CD14-positive monocyte (primary cell): ENCODE measurements around the gene SNPH. TPM values are rescaled to one million over a fixed set of nuclear protein-coding genes. Genes with fewer than 3 reads are reported as not detected.
A peak's percentile ranks its signal among the peaks of the same experiment; 100 is the strongest.

ENCODE experiments used
- DNase-seq, 3 donors: peaks; one replicate each; pipeline ENCODE4 v3.0.0-alpha.2; 2011 to 2022
- H2AFZ ChIP-seq: 2 replicates; pipeline ENCODE4 v1.6.0; 2012; ENCODE audit warnings: mild to moderate bottlenecking, low read depth, low read length, inconsistent platforms; ENCODE audit not compliant: insufficient read depth, poor library complexity, severe bottlenecking
- H3K27ac ChIP-seq, 2 donors: 1 replicate in 1 of 2; 2 replicates in 1 of 2; pipeline ENCODE4 v1.5.1; 2012 to 2013; ENCODE audit warnings: low read length in 2 of 2, control low read depth in 1 of 2, inconsistent platforms in 1 of 2, low read depth in 1 of 2, mild to moderate bottlenecking in 1 of 2
- H3K27me3 ChIP-seq, 2 donors: one replicate each; pipeline versions ENCODE4 v1.6.0 to v1.6.1; 2011 to 2013; ENCODE audit warnings: low read length in 2 of 2; ENCODE audit not compliant: control insufficient read depth in 2 of 2, insufficient read depth in 2 of 2
- H3K36me3 ChIP-seq, 2 donors: replicated peaks in 1 of 2; 1 replicate in 1 of 2; 2 replicates in 1 of 2; pipeline versions ENCODE4 v1.5.1 to v1.6.1; 2012 to 2013; ENCODE audit warnings: low read length in 2 of 2, control low read depth in 1 of 2, inconsistent platforms in 1 of 2, mild to moderate bottlenecking in 1 of 2; ENCODE audit not compliant: insufficient read depth in 2 of 2, control insufficient read depth in 1 of 2
- H3K4me1 ChIP-seq, 2 donors: 1 replicate in 1 of 2; 2 replicates in 1 of 2; pipeline versions ENCODE4 v1.5.1 to v1.6.1; 2012 to 2013; ENCODE audit warnings: low read length in 2 of 2, control low read depth in 1 of 2, inconsistent platforms in 1 of 2, mild to moderate bottlenecking in 1 of 2, moderate library complexity in 1 of 2; ENCODE audit not compliant: insufficient read depth in 2 of 2, control insufficient read depth in 1 of 2
- H3K4me2 ChIP-seq: replicated peaks from 2 replicates; pipeline ENCODE3; 2012; ENCODE audit warnings: low read length, moderate library complexity, mild to moderate bottlenecking; ENCODE audit not compliant: poor library complexity, severe bottlenecking; ENCODE audit errors: extremely low read depth
- H3K4me3 ChIP-seq, 3 experiments: fragments of 200-600 bp in 1 of 3; sonication (generic) in 1 of 3; replicated peaks in 1 of 3; 1 replicate in 2 of 3; 2 replicates in 1 of 3; pipeline ENCODE4 v1.5.1; 2011 to 2013; ENCODE audit warnings: low read length in 3 of 3, mild to moderate bottlenecking in 3 of 3, control low read depth in 2 of 3, low read depth in 2 of 3, inconsistent platforms in 1 of 3, moderate library complexity in 1 of 3
- H3K79me2 ChIP-seq: 2 replicates; pipeline ENCODE4 v1.6.0; 2012; ENCODE audit warnings: mild to moderate bottlenecking, control low read depth, inconsistent platforms, low read length, moderate library complexity; ENCODE audit not compliant: insufficient read depth
- H3K9ac ChIP-seq: 2 replicates; pipeline ENCODE4 v1.6.0; 2017; ENCODE audit warnings: low read length, mild to moderate bottlenecking; ENCODE audit not compliant: insufficient read depth, poor library complexity, severe bottlenecking
- H3K9me3 ChIP-seq, 2 donors: replicated peaks in 1 of 2; 1 replicate in 1 of 2; 2 replicates in 1 of 2; pipeline versions ENCODE4 v1.5.1 to v1.6.1; 2012 to 2013; ENCODE audit warnings: low read length in 2 of 2, control low read depth in 1 of 2; ENCODE audit not compliant: control insufficient read depth in 1 of 2, insufficient read depth in 1 of 2
- H4K20me1 ChIP-seq: 2 replicates; pipeline ENCODE4 v1.6.0; 2012; ENCODE audit warnings: mild to moderate bottlenecking, low read length, control low read depth, moderate library complexity; ENCODE audit not compliant: insufficient read depth
- H3K27ac Mint-ChIP-seq, 7 donors: one replicate each; pipeline ENCODE4 v1.8.0; 2020; ENCODE audit warnings: mild to moderate bottlenecking in 7 of 7, mixed read lengths in 7 of 7, moderate library complexity in 6 of 7, inconsistent platforms in 2 of 7
- H3K27me3 Mint-ChIP-seq, 3 donors: one replicate each; pipeline ENCODE4 v1.8.0; 2021 to 2022; ENCODE audit warnings: low read depth in 3 of 3, mild to moderate bottlenecking in 3 of 3, mixed read lengths in 3 of 3, moderate library complexity in 3 of 3, inconsistent platforms in 1 of 3
- H3K36me3 Mint-ChIP-seq, 2 donors: one replicate each; pipeline ENCODE4 v1.8.0; 2020; ENCODE audit warnings: mixed read lengths in 2 of 2, inconsistent platforms in 1 of 2, mild to moderate bottlenecking in 1 of 2
- H3K4me1 Mint-ChIP-seq: one replicate; pipeline ENCODE4 v1.8.0; 2020; ENCODE audit warnings: mild to moderate bottlenecking, mixed read lengths
- H3K4me3 Mint-ChIP-seq, 2 donors: one replicate each; pipeline ENCODE4 v1.8.0; 2020; ENCODE audit warnings: mild to moderate bottlenecking in 2 of 2, mixed read lengths in 2 of 2, moderate library complexity in 1 of 2
- H3K9me3 Mint-ChIP-seq, 7 donors: one replicate each; pipeline ENCODE4 v1.8.0; 2020 to 2022; ENCODE audit warnings: mixed read lengths in 7 of 7, mild to moderate bottlenecking in 6 of 7, moderate library complexity in 6 of 7, inconsistent platforms in 2 of 7
- WGBS: methylation state at CpG from one replicate; pipeline ENCODE4 v1.1.5; 2013; ENCODE audit warnings: missing lambda C conversion rate; ENCODE audit not compliant: insufficient coverage; 5-methylcytosine and 5-hydroxymethylcytosine counted together
- intact Hi-C, 2 donors: fragments of 100-400 bp; cut with micrococcal nuclease; formaldehyde crosslinking; loops; one replicate each; pipeline versions ENCODE4 v1.15.0 to v1.15.1; 2023
- polyA plus RNA-seq, 3 donors: library from polyadenylated mRNA; depleted of rRNA in 1 of 3; unstranded in 2 of 3; stranded (reverse) in 1 of 3; fragments of 300-500 nt in 2 of 3; fragments of >200 nt in 1 of 3; fragmentation: Illumina TruSeq in 2 of 3; gene quantifications; 1 replicate in 2 of 3; 2 replicates in 1 of 3; pipeline ENCODE4 v1.2.3, GENCODE V29; 2012 to 2021
- TF ChIP-seq, protein P1 (sequence below): fragments of 200-600 bp; IDR thresholded peaks from one replicate; pipeline ENCODE4 v1.8.0; 2022; ENCODE audit warnings: antibody characterized with exemption, mild to moderate bottlenecking

The SNPH gene
- polyA plus RNA-seq, 3 donors: 0.07 to 0.10 TPM; not detected in 1

DNA sequence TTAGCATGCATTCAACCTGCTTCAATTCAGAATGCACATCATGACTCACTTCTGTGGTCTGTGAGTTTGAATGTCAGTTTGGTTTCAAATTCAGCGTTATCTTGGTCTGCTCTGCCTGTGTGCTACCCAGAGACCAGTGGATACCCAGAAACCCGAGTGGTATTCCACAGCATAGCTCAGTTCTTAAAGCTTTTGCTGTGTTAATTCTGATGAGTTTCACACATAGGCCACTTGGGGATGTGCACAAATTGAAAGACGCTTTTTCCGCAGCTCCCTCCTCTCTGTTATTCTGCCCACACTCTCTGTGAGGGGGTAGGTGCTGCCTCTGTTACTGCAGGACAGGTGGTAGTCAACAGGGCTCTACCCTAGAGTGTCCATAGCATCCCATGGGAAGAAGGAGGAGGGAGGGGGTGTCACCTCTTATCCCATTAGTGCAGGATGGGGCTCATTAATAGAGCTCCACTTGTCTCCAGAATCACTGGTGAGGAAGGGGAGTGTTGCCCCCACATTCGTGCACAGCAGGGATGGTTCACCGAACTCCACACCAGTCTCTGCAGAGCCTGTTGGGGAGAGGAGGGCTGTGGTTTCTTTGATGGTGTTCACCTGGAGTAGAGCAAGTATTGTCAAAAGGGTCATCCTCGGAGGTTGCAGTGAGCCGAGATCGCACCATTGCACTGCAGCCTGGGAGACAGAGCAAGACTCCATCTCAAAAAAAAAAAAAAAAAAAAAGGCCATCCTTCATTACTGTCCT lies 92.0 kb downstream of the SNPH start:
- WGBS: 97% methylated on average over 3 of the region's 9 CpGs
- Histone ChIP-seq H3K27me3 (no peaks in the 10 kb centered on the region), H3K79me2 (no peaks in the 10 kb centered on the region), H3K9ac (no peak overlapping the region), H3K27ac (no peak overlapping the region), H3K9me3 (peaks cover 0 to 15% of the 10 kb centered on the region in 2 donors), H3K4me2 (no peak overlapping the region), H3K36me3 (peaks cover 16 to 72% of the 10 kb centered on the region in 2 donors), H3K4me3 (no peak overlapping the region), H4K20me1 (peaks cover 47% of the 10 kb centered on the region), H2AFZ (no peak overlapping the region), H3K4me1 (no peaks in the 10 kb centered on the region)
- Mint-ChIP-seq H3K9me3 (peaks cover 2 to 13% (median 4%) of the 10 kb centered on the region in 7 donors), H3K4me3 (no peak overlapping the region), H3K4me1 (peaks cover 2% of the 10 kb centered on the region), H3K36me3 (peaks cover 71 to 74% of the 10 kb centered on the region in 2 donors), H3K27ac (peak overlapping the region in 1 of 7 donors; percentile 13), H3K27me3 (peaks cover 0 to 1% (median 0%) of the 10 kb centered on the region in 3 donors)
- no peak for DNase-seq
- intact Hi-C loops: no loop called here
- TF ChIP-seq, protein P1, sequence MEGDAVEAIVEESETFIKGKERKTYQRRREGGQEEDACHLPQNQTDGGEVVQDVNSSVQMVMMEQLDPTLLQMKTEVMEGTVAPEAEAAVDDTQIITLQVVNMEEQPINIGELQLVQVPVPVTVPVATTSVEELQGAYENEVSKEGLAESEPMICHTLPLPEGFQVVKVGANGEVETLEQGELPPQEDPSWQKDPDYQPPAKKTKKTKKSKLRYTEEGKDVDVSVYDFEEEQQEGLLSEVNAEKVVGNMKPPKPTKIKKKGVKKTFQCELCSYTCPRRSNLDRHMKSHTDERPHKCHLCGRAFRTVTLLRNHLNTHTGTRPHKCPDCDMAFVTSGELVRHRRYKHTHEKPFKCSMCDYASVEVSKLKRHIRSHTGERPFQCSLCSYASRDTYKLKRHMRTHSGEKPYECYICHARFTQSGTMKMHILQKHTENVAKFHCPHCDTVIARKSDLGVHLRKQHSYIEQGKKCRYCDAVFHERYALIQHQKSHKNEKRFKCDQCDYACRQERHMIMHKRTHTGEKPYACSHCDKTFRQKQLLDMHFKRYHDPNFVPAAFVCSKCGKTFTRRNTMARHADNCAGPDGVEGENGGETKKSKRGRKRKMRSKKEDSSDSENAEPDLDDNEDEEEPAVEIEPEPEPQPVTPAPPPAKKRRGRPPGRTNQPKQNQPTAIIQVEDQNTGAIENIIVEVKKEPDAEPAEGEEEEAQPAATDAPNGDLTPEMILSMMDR: no peak

Other genes with a start within 250 kb of the SNPH start
- 100 to 1,000 TPM; 103 to 349 (median 138) TPM for gene PSMF1, start 147.7 kb upstream of the SNPH start, polyA plus RNA-seq
- gene TMEM74B, start 81.3 kb upstream of the SNPH start, polyA plus RNA-seq: not detected
- under 1 TPM in 1 of 3 donors, not detected in 2; 0.12 TPM for gene C20orf202, start 62.8 kb upstream of the SNPH start, polyA plus RNA-seq
- not detected for gene RAD21L1, start 40.2 kb upstream of the SNPH start, polyA plus RNA-seq
- gene SDCBP2, start 62.8 kb downstream of the SNPH start, polyA plus RNA-seq: 1 to 10 TPM in 1 of 3 donors, under 1 TPM in 2; 0.69 to 1.0 (median 0.71) TPM
- 100 to 1,000 TPM; 155 to 268 (median 194) TPM for gene FKBP1A, start 126.8 kb downstream of the SNPH start, polyA plus RNA-seq
- gene NSFL1C, start 200.6 kb downstream of the SNPH start, polyA plus RNA-seq: 10 to 100 TPM; 52.8 to 80.8 (median 56.8) TPM
- gene SIRPB2, start 225.1 kb downstream of the SNPH start, polyA plus RNA-seq: 100 to 1,000 TPM in 1 of 3 donors, 10 to 100 TPM in 2; 81.5 to 174 (median 92.8) TPM